Heart left ventricle (tissue), 16 donors: Measurements from ENCODE around the gene PRICKLE3. TPM values are rescaled to one million over a fixed set of nuclear protein-coding genes. Genes with fewer than 3 reads are reported as not detected.

Source experiments
- ATAC-seq, 4 donors: fragments of 200-7000 bp; cut with Tn5 transposase; one replicate each; pipeline ENCODE4 v1.9.1; 2020 to 2022; ENCODE audit warnings: moderate library complexity in 4 of 4, mild to moderate bottlenecking in 3 of 4, moderate number of reproducible peaks in 1 of 4
- DNase-seq, 5 donors: peaks; one replicate each; pipeline ENCODE4 v3.0.0-alpha.2; 2020
- H3K27ac ChIP-seq, 12 donors: fragments of 200-600 bp; sonication (generic) in 4 of 12; one replicate each; pipeline versions ENCODE4 v1.5.0 to v1.8.0; 2016 to 2022; ENCODE audit warnings: mild to moderate bottlenecking in 2 of 12
- H3K27me3 ChIP-seq, 9 donors: fragments of 200-600 bp; sonication (generic) in 2 of 9; one replicate each; pipeline versions ENCODE4 v1.5.1 to v1.8.0; 2016 to 2022; ENCODE audit warnings: mild to moderate bottlenecking in 3 of 9
- H3K36me3 ChIP-seq, 9 donors: fragments of 200-600 bp; sonication (generic) in 2 of 9; one replicate each; pipeline versions ENCODE4 v1.5.0 to v1.8.0; 2018 to 2022; ENCODE audit warnings: mild to moderate bottlenecking in 2 of 9
- H3K4me1 ChIP-seq, 12 donors: fragments of 200-600 bp; sonication (generic) in 4 of 12; one replicate each; pipeline versions ENCODE4 v1.5.0 to v1.8.0; 2016 to 2022; ENCODE audit warnings: mild to moderate bottlenecking in 3 of 12
- H3K4me3 ChIP-seq, 12 donors: fragments of 200-600 bp; sonication (generic) in 4 of 12; one replicate each; pipeline versions ENCODE4 v1.5.0 to v1.8.0; 2017 to 2022; ENCODE audit warnings: mild to moderate bottlenecking in 9 of 12, moderate library complexity in 4 of 12
- H3K9me3 ChIP-seq, 12 donors: fragments of 200-600 bp; sonication (generic) in 4 of 12; one replicate each; pipeline versions ENCODE4 v1.5.0 to v1.8.0; 2016 to 2022; ENCODE audit warnings: mild to moderate bottlenecking in 1 of 12
- CTCF ChIP-seq, 12 donors: fragments of 200-600 bp; sonication (generic) in 4 of 12; IDR thresholded peaks; one replicate each; pipeline versions ENCODE4 v1.5.0 to v1.8.0; 2018 to 2022; ENCODE audit warnings: antibody characterized with exemption in 12 of 12, mild to moderate bottlenecking in 5 of 12
- POLR2A ChIP-seq, 2 donors: fragments of 450-650 bp; IDR thresholded peaks; one replicate each; pipeline ENCODE4 v1.6.1; 2017; ENCODE audit warnings: antibody characterized with exemption in 2 of 2, mild to moderate bottlenecking in 2 of 2, moderate library complexity in 2 of 2
- WGBS, 4 donors: extraction: QIAGEN DNeasy Blood & Tissue Kit in 2 of 4; methylation state at CpG; one replicate each; pipeline versions ENCODE4 v1.1.5 to v1.1.7; 2013 to 2018; 5-methylcytosine and 5-hydroxymethylcytosine counted together
- intact Hi-C, 10 donors: fragments of 100-400 bp; cut with DNase I; formaldehyde crosslinking; loops; one replicate each; pipeline versions ENCODE4 v1.11.1 to v1.14.2; 2022
- polyA plus RNA-seq, 2 donors: library from polyadenylated mRNA; stranded (reverse); fragments of 200-250 nt; gene quantifications; one replicate each; pipeline ENCODE4 v1.2.3, GENCODE V29; 2013
- total RNA-seq, 9 donors: library from RNA; depleted of rRNA in 2 of 9; stranded (reverse); fragments of >200 nt in 2 of 9; fragmentation: NEBNext Ultra II Directional in 3 of 9; extraction: Animal tissue kit (Norgen Biotek cat#: 25700) in 3 of 9; gene quantifications; one replicate each; pipeline versions ENCODE4 v1.1.0 to v1.2.4, GENCODE V29; 2016 to 2023
- donor health status: ischemic (EF 13 %, LVEDD 7.1; RV severe dilation, severe dysfunction).
- donor health status: healthy with polysubstance abuse.
- donor health status: DM: no; HTN: yes; CAD: no.
- donor health status: DM: no; HTN: no; CAD: no.
- donor health status: ischemic (EF 25% LVEDD 6.9; RV normal size, moderate dysfunction).
- donor health status: ischemic (EF 25% LVEDD 5.7; RV mildly dilated, moderate dysfunction).
- donor health status: healthy.
- donor health status: DM: yes; HTN: yes; CAD: no.
- donor health status: ischemic (EF 35%, LVEDD 5.7; RV mildly dilated, moderate dysfunction).
- donor health status: nonischemic (EF 11% LVEDD 7.7; RV severe dilation, severe dysfunction).
- donor health status: DM: yes; HTN: yes; CAD: no.
- donor health status: PGD.
- donor health status: ischemic (EF 29% LVEDD 5.4; RV normal size, mild dysfunction).
- donor health status: nonischemic (EF 23%, LVEDD 6.1; RV moderate dilation, normal function).

The PRICKLE3 gene
- total and polyA plus RNA-seq, 11 donors = 6.5 to 13.2 (median 9.3) TPM

DNA sequence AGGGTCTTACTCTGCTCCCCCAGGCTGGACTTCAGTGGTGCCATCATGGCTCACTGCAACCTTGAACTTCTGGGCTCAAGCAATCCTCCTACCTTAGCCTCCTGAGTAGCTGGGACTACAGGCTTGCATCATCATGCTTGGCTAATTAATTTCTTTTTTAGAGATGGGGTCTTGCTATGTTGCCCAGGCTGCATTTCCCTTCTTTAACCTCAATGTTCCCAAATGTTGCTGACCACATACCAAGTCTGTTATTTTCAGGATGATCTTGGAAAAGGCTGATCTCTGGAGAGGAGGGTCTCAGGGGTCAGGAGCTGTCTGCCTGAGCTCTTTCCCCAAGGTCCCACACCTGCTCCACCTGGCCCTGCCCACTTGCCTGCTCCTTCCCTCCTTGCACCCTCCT lies 33.9 kb upstream of the PRICKLE3 start:
- H3K27ac ChIP-seq = no peak overlapping the region

DNA sequence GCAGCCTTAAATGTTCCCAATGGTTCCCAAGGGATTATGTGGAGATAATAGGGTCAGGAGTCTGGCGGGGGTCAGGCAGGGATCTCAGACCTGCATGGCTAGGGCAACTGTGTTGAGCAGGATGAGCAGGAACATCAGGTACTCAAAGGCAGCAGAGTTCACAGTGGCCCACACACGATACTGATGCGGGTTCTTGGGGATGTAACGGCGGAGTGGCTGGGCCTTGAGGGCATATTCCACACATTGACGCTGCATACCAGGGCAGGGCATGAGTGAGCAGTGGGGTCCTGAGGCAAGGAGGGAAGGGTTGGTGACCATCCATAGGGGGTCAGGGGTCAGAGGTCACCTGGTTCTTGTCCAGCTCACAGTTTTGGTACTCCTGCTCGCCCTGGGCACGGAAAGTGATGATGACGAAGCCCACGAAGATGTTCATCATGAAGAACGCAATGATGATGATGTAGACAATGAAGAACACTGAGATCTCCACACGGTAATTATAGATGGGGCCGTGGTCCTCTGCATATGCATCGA lies 28.9 kb upstream of the PRICKLE3 start:
- Histone ChIP-seq H3K27me3 (peaks cover 0 to 5% (median 0%) of the 10 kb centered on the region in 9 donors), H3K9me3 (no peaks in the 10 kb centered on the region), H3K4me3 (no peak overlapping the region), H3K36me3 (no peaks in the 10 kb centered on the region), H3K27ac (no peak overlapping the region), H3K4me1 (no peaks in the 10 kb centered on the region)
- 81 to 87% (median 82%) methylated on average over 14 of the region's 14 CpGs for WGBS, 4 donors
- TF ChIP-seq CTCF (IDR thresholded peaks at IDR 0.05) (no peak), POLR2A (IDR thresholded peaks at IDR 0.05) (no peak)
- ATAC-seq (no peak), DNase-seq (no peak)
- intact Hi-C loops = no loop called here

More for the DNA sequence above, 33.9 kb upstream of the PRICKLE3 start:
- no peak overlapping the region for H3K4me3 ChIP-seq
- intact Hi-C loops = no loop called here
- TF ChIP-seq CTCF (IDR thresholded peaks at IDR 0.05) = no peak
- TF ChIP-seq POLR2A (IDR thresholded peaks at IDR 0.05) = no peak
- no peak for DNase-seq
- H3K9me3 ChIP-seq = no peaks in the 10 kb centered on the region
- no peaks in the 10 kb centered on the region for H3K4me1 ChIP-seq
- H3K27me3 ChIP-seq = peaks cover 0 to 3% (median 0%) of the 10 kb centered on the region in 9 donors
- no peak for ATAC-seq
- no peaks in the 10 kb centered on the region for H3K36me3 ChIP-seq

- no peak for DNase-seq
- TF ChIP-seq CTCF (IDR thresholded peaks at IDR 0.05) = no peak
- no peak for TF ChIP-seq POLR2A (IDR thresholded peaks at IDR 0.05)
- Histone ChIP-seq H3K36me3 (no peaks in the 10 kb centered on the region), H3K4me3 (no peak overlapping the region), H3K9me3 (no peaks in the 10 kb centered on the region), H3K27ac (no peak overlapping the region), H3K27me3 (peaks cover 0 to 5% (median 0%) of the 10 kb centered on the region in 9 donors), H3K4me1 (no peaks in the 10 kb centered on the region)
- intact Hi-C loops = no loop called here
- ATAC-seq = no peak
- WGBS, 4 donors = 78 to 93% (median 79%) methylated on average over 2 of the region's 2 CpGs
Measured at GRCh38 chrX:49214416-49214815, 28.2 kb upstream of the PRICKLE3 start.

DNA sequence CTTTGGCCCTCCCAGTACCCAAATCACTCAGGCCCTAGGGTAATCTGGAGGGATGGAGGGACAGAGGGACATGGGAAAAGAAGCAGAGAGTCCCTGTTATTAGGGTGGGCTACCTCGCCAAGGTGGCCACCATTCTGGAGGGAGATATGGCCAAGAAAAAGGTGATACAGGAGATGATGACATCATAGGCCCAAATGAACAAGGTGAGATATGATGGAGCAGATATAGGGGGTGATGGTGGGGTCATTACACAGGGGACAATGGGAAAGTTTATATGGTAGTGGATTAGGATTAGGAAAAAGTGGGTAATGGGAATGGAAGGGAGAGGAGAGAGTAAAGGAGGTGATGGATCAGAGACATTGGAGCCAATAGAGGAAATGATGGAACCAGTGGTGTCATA lies 26.7 kb upstream of the PRICKLE3 start:
- H3K27ac ChIP-seq = no peak overlapping the region
- DNase-seq (no peak), ATAC-seq (no peak)
- TF ChIP-seq CTCF (IDR thresholded peaks at IDR 0.05) (no peak), POLR2A (IDR thresholded peaks at IDR 0.05) (no peak)
- no peaks in the 10 kb centered on the region for H3K36me3 ChIP-seq
- 52 to 79% (median 69%) methylated on average over 1 of the region's 1 CpG for WGBS, 4 donors
- no peaks in the 10 kb centered on the region for H3K4me1 ChIP-seq
- peaks cover 0 to 5% (median 0%) of the 10 kb centered on the region in 9 donors for H3K27me3 ChIP-seq
- H3K9me3 ChIP-seq = no peaks in the 10 kb centered on the region
- no peak overlapping the region for H3K4me3 ChIP-seq
- intact Hi-C loops = no loop called here
